HG03097 (cell line): ENCODE data around the gene ANTXR2.

ENCODE experiments used
- ATAC-seq: cut with Tn5 transposase; IDR thresholded peaks from one replicate; pipeline ENCODE4 v1.9.1; 2021; ENCODE audit not compliant: unreplicated experiment, low FRiP score

The ANTXR2 gene

DNA sequence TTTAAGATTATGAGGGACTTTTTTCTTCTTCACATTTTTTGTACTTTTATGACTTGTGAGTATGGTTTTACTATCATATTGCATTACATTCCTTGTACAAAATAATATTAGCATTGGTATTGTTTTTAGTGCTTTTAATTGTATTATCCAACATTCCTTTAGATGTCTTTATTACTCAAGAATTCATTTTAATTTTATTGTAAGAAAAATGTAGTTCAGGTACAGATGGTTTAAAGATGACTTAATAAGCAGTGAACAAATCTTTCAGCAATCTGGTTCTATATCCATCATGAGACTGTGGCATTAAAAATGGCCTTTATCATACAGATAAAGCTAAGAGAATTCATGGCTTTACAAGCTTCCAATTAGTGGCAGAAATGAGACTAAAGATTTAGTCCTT, 191.6 kb downstream of the ANTXR2 start:
- ATAC-seq, result no peak

DNA sequence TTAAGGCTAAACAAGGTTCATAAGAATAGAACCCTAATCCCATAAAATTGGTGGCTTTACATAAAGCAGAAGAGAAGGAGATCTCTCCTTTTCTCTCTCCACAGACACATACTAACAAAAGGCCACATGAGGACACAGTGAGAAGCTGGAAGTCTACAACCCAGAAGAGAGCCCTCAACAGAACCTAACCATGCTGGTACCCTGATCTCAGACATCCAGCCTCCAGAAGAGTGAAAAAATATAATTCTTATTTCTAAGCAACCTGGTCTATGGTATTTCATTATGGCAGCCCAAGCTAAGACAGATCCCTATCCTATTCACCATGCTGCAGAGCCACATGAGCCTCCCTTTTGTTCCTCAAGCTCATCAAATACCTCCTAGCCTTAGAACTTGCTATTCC, 195.5 kb downstream of the ANTXR2 start:
- no peak for ATAC-seq

DNA sequence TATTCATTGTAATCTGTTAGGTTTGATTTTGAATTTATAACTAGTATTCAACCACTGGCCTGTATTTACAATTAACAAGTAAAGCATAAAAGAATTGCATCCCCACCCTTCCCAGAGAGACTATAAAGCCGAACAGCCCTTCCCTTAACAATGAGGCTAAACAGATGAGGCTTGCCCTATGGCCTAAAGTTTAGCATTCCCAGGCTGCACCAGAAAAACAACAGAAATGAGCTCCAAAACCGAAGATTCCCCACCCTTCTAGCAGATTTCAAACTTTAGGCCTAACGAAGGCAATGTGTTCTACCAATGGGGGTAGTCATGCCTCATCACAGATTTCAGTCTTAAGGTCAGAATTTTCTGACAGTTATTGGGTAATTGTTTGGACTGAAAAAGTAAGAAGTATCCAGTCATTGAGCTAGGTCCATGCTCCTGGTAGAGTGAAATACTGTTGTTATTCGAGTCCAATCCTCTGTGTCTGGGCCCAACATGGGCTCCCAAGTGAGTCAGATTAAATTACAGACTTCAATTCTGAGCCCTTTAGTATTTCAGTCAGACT, 197.6 kb downstream of the ANTXR2 start:
- ATAC-seq, result no peak

DNA sequence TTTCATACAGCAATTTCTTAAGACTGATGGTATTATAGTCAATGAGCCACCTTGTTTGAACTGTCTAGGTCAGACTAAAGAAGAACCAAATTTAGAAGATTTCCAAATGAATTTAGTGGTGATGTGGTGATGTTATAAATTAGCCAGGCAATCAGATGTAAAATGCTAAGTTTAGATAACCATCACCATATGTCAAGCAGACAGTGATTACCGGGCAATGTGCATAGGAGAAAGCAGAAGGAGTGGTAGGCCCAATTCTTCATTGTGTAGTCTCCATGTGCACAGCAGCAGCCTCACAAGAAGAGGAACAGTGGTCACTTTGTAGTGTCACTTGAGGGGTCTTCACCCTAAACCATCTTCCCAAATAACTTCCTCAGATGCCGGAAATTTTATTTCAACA, 198.8 kb downstream of the ANTXR2 start:
- no peak for ATAC-seq

DNA sequence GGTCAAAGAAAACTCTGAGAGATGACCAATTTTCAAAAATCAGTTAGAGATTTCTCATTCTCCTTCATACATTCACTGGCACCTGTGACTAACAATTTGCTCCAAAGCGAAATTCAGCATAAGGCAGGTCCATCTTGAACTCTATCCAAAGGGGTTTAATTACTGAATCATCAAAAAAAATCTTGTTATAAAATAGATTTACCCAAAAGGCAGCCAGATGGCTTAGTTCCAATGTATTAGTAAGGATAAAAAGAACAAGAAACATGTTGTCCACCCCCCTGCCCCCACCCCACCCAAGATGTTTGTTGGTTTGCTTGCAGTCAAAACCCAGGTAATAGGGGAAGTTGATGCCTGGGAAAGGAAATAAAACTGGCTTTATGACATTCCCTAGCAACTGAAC, 200.3 kb downstream of the ANTXR2 start:
- no peak for ATAC-seq

DNA sequence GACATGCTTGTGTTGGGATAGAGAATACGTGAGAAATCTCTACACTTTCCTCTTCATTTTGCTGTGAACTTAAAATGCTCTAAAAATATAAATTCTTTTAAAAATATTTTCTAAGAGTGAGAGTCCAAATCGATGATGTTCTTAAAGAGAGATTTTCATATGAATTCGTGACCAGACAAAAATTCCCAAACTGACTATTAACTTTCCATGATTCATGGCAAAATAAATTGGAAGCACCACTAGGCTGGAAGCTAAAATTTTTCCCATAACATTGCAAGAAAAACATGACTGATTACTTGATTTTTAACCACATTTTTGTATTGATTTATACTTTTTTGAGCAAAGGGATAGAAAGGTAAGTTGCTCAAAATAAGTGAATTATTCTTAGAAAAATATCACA, 201.1 kb downstream of the ANTXR2 start:
- no peak for ATAC-seq

DNA sequence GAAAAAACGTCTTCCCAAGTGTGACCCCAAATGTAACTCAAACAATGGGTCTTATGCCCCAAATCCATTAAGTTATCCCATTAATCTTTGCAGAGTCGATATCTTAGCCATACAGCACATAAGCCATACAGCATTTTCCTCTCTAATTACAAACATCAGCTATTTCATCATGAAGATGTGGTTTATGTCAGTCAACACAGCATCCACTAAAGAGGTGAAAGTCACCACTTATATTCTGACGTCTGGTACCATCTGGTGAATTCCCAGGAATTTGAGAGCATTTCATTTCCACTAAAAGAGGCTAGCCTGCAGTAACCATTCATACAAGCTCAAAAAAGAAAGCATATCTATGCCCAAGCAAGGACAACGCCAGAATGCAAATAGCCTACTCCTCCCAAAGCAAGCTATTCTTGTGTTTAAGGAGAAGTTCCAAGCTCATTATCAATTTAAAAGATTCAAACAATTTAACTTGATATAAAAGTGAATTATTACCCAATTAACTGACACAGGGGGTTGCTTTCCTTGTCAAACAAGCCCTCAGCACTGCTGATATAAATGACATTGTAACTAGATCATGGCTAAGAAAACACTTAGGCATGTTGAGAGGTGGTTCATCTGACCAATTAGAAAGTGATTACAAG, 203.3 kb downstream of the ANTXR2 start:
- no peak for ATAC-seq

DNA sequence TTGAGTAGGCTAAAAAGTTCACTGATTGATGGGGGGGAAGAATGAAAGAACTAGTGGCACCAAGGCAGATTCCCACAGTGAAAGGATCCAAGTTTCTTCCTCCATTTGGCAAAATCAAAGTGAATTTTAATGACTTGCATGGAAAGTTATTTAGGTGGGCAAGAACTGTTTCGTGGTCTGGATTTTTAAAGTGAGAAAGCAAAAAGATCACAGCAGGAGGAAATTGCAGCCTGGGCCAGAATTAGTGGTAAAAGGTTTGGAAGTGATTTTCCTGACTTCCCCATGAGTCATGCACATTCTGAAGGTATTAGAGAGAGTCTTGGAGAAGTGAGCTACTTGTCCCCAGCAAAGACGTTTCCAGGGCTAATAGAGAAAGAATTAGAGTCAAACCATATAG, 207.8 kb downstream of the ANTXR2 start:
- ATAC-seq, result no peak

DNA sequence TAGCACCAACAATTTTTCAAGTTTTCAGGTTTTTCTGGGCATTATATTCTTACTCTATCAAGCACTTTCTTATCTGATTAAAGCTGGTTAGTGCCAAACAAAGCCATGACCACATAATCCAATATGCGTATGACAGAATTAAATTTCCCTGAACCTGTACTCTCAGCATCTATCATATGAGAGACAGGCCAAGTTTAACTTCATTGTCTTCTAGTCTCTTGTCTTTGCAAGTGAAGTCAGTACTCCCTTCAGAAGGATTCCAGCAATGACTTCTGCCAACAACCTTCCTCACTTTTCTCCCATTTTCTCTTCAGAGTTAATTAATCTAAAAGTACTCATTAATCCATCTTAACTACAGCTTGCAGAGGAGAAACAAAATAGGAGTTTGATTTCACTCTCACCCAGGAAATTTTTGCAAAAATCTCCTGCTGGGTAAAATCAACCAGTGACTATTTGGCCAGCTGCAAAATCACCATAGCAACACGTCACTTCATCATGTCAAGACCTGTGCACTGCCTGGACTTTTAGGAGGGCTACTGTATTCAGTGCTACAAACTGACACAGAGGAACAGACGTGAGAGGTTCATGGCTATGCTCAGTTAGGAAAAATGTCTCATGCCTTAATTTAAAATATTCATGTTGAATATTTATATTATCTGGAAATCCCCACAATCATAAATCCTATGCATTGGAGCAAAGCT, 208.4 kb downstream of the ANTXR2 start:
- no peak for ATAC-seq

DNA sequence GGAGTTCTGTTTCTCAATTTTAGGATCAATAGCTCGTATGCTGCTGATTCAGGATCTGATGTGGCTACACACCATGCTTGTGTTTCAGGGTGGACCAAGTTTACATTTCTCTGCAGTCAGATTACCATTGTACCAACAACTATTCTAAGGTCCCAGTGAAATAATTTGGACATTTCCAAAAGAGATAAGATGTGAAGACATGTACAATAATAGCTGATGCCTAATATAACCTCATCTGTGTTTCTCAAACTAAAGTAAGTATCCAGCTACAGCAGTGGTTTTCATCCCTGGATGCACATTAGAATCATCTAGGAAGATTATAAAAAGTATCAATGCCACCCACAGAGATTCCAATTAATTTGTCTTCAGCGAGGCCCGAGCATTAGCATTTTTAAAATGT, 209.7 kb downstream of the ANTXR2 start:
- no peak for ATAC-seq

DNA sequence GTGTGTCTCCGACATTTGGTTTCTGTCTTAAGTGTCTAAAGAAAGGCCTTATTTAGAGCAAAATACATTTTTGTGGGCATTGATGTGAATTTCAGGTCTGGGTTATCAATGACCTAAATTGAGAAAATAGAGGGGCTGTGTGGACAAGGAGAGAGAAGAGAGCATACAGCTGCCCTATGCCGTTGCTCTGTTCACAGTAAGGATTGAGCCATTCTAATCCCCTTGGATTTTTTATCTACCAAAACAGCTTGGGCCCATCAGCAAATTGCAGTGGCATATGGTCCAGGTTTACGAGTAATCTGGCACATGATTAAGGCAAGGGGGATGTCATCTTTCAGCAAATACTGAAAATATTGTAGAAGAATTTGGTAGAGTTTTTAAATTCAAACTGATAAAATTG, 210.2 kb downstream of the ANTXR2 start:
- no peak for ATAC-seq

DNA sequence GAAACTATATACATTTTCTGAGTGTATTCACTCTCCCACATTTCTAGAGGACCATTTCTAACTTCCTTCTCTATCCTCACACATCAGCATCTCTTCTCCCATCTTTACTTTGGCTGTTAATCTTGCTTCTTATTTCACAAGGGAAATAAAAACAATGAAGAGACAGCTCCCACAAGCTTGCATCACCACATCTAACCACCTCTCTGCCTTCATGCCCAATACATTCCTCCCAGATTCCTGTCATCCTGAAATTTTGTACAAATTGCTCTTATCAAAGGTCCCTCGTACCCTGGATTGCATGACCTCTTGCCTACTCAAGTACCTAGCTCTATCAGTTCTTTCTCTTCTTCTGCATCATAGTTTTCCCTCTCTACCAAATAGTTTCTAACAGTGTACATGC, 215.2 kb downstream of the ANTXR2 start:
- no peak for ATAC-seq

DNA sequence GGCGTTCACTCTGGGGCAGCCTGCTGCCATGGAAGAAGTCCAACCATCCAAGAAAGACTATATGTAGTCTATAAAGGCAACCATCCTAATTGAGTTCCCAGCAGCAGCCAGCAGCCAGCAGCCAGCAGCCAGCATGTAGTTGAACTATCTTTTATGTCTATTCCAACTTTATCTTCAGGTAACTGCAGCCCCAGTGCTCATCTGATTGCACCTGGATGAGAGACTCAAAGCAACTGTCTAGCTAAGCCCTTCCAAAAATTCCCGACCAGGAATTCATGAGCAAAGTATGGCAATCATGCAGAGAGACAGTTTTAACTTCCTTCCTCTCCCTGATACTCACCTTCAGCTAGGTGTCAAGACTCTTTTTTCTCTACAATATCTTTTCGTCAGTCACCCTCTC, 216.8 kb downstream of the ANTXR2 start:
- ATAC-seq, result no peak

DNA sequence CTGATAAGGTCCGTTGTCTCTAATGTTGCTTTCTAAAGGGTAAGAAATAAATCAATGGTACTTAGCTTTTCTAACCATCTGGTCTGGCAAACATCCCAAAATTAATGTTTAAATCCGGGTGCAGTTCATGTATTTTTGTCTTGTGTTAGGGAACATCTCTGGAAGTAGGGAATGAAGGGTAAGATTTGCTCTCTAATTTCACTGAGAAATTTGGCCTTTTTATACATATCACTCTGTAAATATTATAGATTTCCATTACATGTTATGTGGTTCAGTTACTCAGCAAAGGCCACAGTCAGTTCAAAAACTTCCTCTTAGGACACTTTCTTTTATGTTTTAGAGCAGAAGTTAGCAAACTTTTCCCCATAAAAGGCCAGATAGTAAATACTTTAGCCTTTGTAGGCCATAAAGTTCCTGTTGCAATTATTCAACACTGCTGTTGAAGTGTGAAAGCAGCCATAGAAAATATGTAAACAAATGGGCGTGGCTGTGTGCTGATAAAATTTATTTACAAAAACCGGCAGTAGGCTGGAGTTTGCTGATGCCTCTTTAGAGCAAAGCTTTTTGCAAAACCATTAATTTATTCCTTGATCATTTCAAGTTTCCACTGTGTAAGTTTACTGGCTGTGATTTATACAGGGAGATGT, 218.1 kb downstream of the ANTXR2 start:
- ATAC-seq, result no peak

DNA sequence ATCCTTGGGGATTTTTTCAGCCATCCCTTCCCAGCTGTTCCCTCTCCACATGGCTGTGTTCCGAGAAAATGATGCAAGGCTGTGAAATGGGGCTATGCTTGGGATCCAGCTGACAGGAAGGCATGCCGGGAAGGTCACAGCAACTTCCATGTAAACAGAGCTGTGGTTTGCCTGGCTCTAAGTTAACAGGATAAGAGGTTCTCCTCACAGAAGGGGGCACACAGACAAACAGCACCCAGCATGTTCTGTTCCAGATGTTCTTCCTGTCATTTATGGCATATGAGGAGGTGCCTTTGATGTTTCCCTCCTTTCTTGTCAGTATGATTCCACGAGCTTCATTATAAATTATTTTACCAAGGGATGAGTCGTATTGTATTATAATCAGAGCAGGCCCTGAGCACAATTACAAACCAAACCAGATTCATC, 220.7 kb downstream of the ANTXR2 start:
- no peak for ATAC-seq

DNA sequence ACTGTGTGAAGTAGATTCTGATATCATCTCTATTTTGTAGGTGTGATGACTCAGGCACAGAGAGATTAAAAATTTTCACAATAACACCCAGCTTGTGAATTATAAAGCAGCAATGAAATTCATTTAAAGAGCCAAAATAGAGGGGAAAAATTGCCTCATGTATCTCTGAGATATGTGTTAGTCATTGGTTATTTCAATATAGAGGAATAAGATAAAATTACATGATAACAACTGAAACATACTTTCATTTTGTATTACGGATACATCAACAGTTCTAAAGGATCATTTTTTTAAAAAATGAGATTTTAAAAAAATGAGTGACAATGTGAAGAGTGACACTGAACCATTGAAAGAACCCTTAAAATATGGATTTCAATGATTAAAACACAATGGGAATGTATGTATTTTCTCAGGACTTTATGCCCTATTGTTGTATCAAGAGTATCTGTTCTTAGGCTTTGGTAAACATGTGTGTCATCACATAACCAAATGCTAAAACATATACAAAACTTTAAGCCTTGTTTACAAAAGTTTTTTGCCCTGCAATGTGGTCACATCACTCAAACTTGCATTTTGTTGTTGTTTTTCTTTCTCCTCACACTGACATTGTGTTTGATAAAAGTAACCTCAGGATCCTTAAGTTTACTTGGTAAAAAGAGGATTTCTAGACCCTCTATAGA, 221.3 kb downstream of the ANTXR2 start:
- no peak for ATAC-seq
